HEK293T (cell line): ENCODE data around the gene RPL12.

Experiments used
- CTCF ChIA-PET: fragments of 350-600 bp; formaldehyde crosslinking; extraction: SDS; loops from one replicate; lab custom pipeline; 2021; ENCODE audit warnings: antibody characterized with exemption, inconsistent platforms; lab: Yijun Ruan, JAX
- POLR2A ChIA-PET: fragments of 350-600 bp; formaldehyde crosslinking; extraction: SDS; loops from one replicate; lab custom pipeline; 2020; ENCODE audit warnings: antibody characterized with exemption, inconsistent platforms; lab: Yijun Ruan, JAX
- DNase-seq: peaks from one replicate; pipeline ENCODE4 v3.0.0; 2012; ENCODE audit warnings: mixed read lengths; ENCODE audit errors: extremely low spot score
- ARNT ChIP-seq: fragments of 450-650 bp; IDR thresholded peaks from 2 replicates; pipeline ENCODE4 v1.6.1; 2017; ENCODE audit warnings: mild to moderate bottlenecking
- BHLHE40 ChIP-seq: fragments of 450-650 bp; IDR thresholded peaks from 2 replicates; pipeline ENCODE4 v1.6.1; 2016; ENCODE audit warnings: mild to moderate bottlenecking, moderate library complexity, borderline replicate concordance
- CTBP1 ChIP-seq: fragments of 450-650 bp; IDR thresholded peaks from 2 replicates; pipeline ENCODE4 v1.6.1; 2016; ENCODE audit warnings: borderline replicate concordance
- ELF4 ChIP-seq: fragments of 450-650 bp; IDR thresholded peaks from 2 replicates; pipeline ENCODE4 v1.6.1; 2017; ENCODE audit warnings: antibody characterized with exemption
- FOXA1 ChIP-seq: fragments of 450-650 bp; IDR thresholded peaks from 2 replicates; pipeline ENCODE4 v1.6.1; 2016; ENCODE audit warnings: mild to moderate bottlenecking
- FOXK2 ChIP-seq: fragments of 450-650 bp; IDR thresholded peaks from 2 replicates; pipeline ENCODE4 v1.6.1; 2016; ENCODE audit warnings: mild to moderate bottlenecking
- FOXM1 ChIP-seq: fragments of 450-650 bp; IDR thresholded peaks from 2 replicates; pipeline ENCODE4 v1.6.1; 2017; ENCODE audit warnings: mild to moderate bottlenecking, borderline replicate concordance
- HDGF ChIP-seq: fragments of 450-650 bp; IDR thresholded peaks from 2 replicates; pipeline ENCODE4 v1.6.1; 2017; ENCODE audit warnings: antibody characterized with exemption, borderline replicate concordance
- L3MBTL2 ChIP-seq: fragments of 450-650 bp; conservative IDR thresholded peaks from 2 replicates; pipeline ENCODE4 v1.6.1; 2016; ENCODE audit warnings: mild to moderate bottlenecking
- LEF1 ChIP-seq: fragments of 450-650 bp; IDR thresholded peaks from 2 replicates; pipeline ENCODE4 v1.6.1; 2017; ENCODE audit warnings: mild to moderate bottlenecking, borderline replicate concordance
- NFRKB ChIP-seq: fragments of 450-650 bp; IDR thresholded peaks from 2 replicates; pipeline ENCODE4 v1.6.1; 2016; ENCODE audit warnings: mild to moderate bottlenecking, moderate library complexity
- SP1 ChIP-seq: fragments of 450-650 bp; IDR thresholded peaks from 2 replicates; pipeline ENCODE4 v1.6.1; 2017
- SUZ12 ChIP-seq: fragments of 450-650 bp; IDR thresholded peaks from 2 replicates; pipeline ENCODE4 v1.6.1; 2016; ENCODE audit warnings: mild to moderate bottlenecking
- TARDBP ChIP-seq: fragments of 450-650 bp; IDR thresholded peaks from 2 replicates; pipeline ENCODE4 v1.6.1; 2016
- ZNF384 ChIP-seq: fragments of 450-650 bp; IDR thresholded peaks from 2 replicates; pipeline ENCODE4 v1.6.1; 2016
- TF ChIP-seq, protein P1 (sequence below): fragments of 450-650 bp; IDR thresholded peaks from 2 replicates; pipeline ENCODE4 v1.6.1; 2016

RPL12 gene

DNA sequence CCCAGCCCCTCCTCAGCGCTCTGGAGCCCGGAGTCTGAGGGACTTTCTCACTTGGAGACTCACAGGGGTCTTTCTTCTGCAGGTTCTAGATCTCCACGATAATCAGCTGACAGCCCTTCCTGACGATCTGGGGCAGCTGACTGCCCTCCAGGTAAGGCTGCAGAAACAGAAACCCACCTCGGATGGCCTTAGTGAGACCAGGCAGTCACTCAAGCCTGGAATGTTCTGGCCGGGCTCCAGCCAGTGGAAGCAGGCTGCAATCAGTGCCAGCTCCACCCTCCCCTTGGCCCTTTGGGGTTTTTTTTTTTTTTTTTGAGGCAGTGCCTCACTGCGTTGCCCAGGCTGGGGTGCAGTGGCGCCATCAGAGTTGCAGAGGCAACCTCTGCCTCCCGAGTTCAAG is 7.7 kb upstream of the RPL12 start:
- POLR2A ChIA-PET, result no interaction called here
- TF ChIP-seq CTBP1 (no peak), HDGF (no peak)
- no peak for DNase-seq
- CTCF ChIA-PET, result no interaction called here

GRCh38 chr9:127457191-127457878 is 6.1 kb upstream of the RPL12 start:
- no peak for TF ChIP-seq BHLHE40
- TF ChIP-seq FOXA1, result no peak
- TF ChIP-seq CTBP1, result no peak
- TF ChIP-seq L3MBTL2, result no peak
- TF ChIP-seq FOXM1, result no peak
- no peak for TF ChIP-seq FOXK2
- TF ChIP-seq, protein P1, sequence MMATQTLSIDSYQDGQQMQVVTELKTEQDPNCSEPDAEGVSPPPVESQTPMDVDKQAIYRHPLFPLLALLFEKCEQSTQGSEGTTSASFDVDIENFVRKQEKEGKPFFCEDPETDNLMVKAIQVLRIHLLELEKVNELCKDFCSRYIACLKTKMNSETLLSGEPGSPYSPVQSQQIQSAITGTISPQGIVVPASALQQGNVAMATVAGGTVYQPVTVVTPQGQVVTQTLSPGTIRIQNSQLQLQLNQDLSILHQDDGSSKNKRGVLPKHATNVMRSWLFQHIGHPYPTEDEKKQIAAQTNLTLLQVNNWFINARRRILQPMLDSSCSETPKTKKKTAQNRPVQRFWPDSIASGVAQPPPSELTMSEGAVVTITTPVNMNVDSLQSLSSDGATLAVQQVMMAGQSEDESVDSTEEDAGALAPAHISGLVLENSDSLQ, result no peak
- TF ChIP-seq SP1, result no peak
- TF ChIP-seq ZNF384, result no peak
- TF ChIP-seq SUZ12, result no peak
- no peak for TF ChIP-seq ELF4
- TF ChIP-seq LEF1, result no peak
- TF ChIP-seq ARNT, result no peak
- TF ChIP-seq NFRKB, result no peak
- no peak for TF ChIP-seq HDGF
- TF ChIP-seq TARDBP, result no peak
- ChIA-PET POLR2A (interaction anchor here (0.6 kb wide), 1 partner anchor 1040 kb away, joined by 4 read pairs; no protein-coding TSS in a partner anchor), CTCF (no interaction called here)
- no peak for DNase-seq

GRCh38 chr9:127455324-127455992 is 4.3 kb upstream of the RPL12 start:
- ChIA-PET CTCF (interaction anchor here (0.8 to 1.3 kb wide), 4 partner anchors 13 to 94 kb away, joined by 3 to 4 read pairs (median 3); no protein-coding TSS in a partner anchor), POLR2A (no interaction called here)
- no peak for TF ChIP-seq BHLHE40
- TF ChIP-seq FOXM1, result no peak
- TF ChIP-seq LEF1, result no peak
- no peak for TF ChIP-seq SUZ12
- no peak for TF ChIP-seq SP1
- no peak for TF ChIP-seq ARNT
- no peak for DNase-seq

- no peak for DNase-seq
- TF ChIP-seq HDGF (no peak), FOXA1 (no peak)
- ChIA-PET POLR2A (interaction anchor here (0.6 to 1.8 kb wide), 2 partner anchors 48 to 56 kb away, joined by 3 to 4 read pairs; partner anchors contain the start of gene SLC2A8), CTCF (no interaction called here)
These were observed 1.5 kb upstream of the RPL12 start for GRCh38 chr9:127452691-127453090.

- CTCF ChIA-PET, result no interaction called here
- POLR2A ChIA-PET, result interaction anchor here (0.5 to 1.8 kb wide), 11 partner anchors 12 to 538 kb away, joined by 3 to 9 read pairs (median 3); partner anchors contain the start of genes RALGPS1, SLC2A8 and ZNF79
- TF ChIP-seq CTBP1 (no peak), L3MBTL2 (peak; percentile 46; the same call in 1 of the 2 replicates), ZNF384 (no peak)
- peak; percentile 66 for DNase-seq
These were observed 851 bp upstream of the RPL12 start for GRCh38 chr9:127451858-127452656.

DNA sequence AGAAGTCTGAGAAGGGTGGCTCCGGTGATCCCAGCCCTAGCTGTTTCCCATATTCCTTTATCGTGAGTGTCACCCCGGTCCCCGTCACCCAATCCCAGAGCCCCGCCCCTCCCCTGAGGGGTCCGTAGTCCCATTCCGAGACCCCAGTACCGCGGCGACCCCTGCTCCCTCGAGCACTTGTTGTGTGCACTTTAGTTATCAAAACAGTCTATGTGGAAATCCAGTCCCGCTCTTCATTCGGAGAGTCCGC is 327 bp upstream of the RPL12 start:
- POLR2A ChIA-PET, result interaction anchor here (0.5 to 1.8 kb wide), 11 partner anchors 12 to 537 kb away, joined by 3 to 9 read pairs (median 3); partner anchors contain the start of genes RALGPS1 and ZNF79
- CTCF ChIA-PET, result no interaction called here
- no peak for DNase-seq
- TF ChIP-seq SP1 (no peak), BHLHE40 (no peak), CTBP1 (no peak), L3MBTL2 (no peak)
- TF ChIP-seq, protein P1, result no peak

DNA sequence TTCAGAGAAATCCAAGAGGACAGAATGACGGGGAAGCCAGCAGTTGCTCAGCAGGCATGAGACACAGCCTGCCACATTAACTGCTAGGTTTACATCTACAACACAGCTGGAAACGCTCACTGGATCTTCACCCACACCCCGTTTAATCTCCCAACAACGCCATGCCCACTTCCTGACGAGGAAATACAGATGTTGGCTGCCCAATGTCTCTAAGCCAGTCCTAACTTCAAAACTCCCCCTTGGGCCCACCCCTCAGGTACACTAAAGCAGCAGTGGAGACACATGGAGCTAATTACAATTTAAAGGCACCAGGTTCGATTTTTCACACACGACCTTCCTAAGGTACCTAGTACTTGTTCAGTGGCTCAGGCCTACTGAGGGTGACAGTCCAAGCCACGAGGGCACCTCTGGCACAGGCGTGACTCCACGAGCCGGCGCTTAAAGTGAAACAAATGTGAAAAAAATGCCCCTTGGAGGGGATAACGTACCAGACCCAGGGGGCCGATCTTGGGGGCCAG is 904 bp downstream of the RPL12 start:
- CTCF ChIA-PET, result no interaction called here
- no peak for DNase-seq

More for the DNA sequence above, 904 bp downstream of the RPL12 start:
- POLR2A ChIA-PET, result interaction anchor here (1.0 to 1.5 kb wide), 7 partner anchors 11 to 378 kb away, joined by 3 to 9 read pairs (median 4); partner anchors contain the start of gene ZNF79
- TF ChIP-seq FOXM1 (no peak), ELF4 (no peak), CTBP1 (no peak), L3MBTL2 (no peak), SUZ12 (no peak), NFRKB (no peak), FOXK2 (no peak), ARNT (no peak), HDGF (no peak), BHLHE40 (no peak), FOXA1 (no peak), ZNF384 (no peak), LEF1 (no peak), TARDBP (no peak), SP1 (no peak)
- TF ChIP-seq, protein P1, result no peak
